Activated effector memory CD4-positive, alpha-beta T cell treated with anti-CD3 and anti-CD28 coated beads, Interleukin-2, amount 50 U/mL, for 16 hours (primary cell): ENCODE results near the gene LRRC61.

Source experiments
- DNase-seq: peaks from one replicate; pipeline ENCODE4 v3.0.0-alpha.2; 2020

Gene LRRC61

DNA sequence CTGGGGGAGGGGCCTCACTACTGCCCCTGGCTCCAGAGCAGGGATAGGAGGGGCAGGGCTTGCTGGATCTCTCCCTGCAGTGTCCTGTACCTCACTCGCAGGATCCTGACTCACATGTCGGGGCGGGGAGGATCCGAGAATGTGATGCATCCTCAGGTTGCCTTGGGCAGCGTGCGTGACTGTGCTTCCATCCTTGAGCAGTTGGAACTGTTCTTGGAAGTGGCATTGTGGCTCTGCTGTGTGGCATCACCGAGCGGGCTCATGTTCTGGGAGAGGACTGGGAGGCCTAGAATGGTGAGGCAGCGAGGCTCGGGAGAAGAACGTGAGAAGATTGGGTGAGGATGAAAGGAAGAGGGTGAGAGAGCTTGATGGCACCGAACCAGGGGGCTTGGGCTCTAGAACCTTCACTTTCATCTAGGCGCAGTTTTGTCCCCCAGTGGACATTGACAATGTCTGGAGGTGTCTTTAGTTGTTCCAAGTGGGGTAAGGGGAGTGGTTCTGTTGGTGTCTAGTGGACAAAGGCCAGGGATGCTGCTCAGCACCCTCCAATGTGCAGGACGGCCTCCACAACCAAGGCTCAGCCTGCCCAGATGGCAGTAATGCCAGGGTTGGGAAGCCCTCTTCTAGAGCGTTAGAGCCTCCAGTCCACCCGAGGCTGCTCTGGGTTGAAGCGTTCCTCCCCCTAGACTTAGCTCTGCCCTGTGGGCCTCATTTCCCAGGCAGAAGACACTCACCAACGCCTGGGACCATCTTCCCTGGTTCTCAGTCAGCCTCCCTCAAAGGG is 9.9 kb downstream of the LRRC61 start:
- no peak for DNase-seq

DNA sequence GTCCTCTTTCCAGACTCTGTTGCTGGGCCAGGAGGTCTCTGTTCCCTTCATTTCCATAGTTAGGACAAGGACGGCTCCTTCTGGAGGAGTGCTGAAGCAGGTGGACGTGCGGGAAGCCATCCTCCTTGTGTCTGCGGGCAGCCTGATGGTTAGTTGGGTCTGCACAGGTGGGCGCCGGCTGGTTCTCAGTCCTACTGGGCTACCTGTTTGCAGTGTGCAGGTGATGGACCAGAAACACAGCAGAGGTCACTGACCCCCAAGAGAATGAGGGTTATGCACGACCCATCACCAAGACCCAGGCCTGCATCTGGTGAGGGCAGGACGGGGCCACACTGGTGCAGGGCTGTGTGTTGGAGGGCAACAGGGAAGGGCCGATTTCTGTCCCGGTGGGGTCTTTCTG is 10.5 kb downstream of the LRRC61 start:
- DNase-seq, result no peak

GRCh38 chr7:150334108-150334507 is 11.0 kb downstream of the LRRC61 start:
- DNase-seq, result no peak

DNA sequence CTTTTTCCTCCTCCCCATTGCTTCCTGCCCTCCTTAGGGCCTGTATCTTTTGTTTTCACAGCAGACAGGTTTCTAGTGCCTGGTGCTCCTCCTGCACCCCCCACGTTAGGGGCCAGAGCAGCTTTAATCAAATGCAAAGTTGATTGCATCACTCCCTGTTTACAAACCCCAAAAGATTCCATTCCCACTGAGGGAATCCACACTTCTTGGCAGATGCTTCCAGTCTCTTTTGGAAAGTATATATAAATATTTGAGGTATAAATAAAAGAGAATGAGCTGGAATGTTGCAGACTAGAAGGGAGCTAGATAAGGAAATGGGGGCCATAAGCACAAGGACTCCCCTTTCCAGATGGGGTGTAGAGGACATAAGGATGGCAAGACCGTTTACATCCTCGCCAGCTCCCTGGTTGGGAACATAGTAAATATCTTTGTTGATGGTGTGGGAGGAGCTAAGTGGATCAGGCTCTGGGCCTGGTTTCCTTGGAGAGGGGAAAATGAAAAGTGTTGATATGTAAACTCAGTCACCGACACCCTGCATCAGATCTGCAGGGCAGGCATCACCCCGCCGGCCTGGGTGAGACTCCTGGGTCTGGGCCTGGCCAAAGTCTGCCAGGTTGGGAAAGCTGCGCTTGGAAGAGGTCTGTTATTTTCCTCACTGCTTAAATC is 12.1 kb downstream of the LRRC61 start:
- DNase-seq, result no peak

DNA sequence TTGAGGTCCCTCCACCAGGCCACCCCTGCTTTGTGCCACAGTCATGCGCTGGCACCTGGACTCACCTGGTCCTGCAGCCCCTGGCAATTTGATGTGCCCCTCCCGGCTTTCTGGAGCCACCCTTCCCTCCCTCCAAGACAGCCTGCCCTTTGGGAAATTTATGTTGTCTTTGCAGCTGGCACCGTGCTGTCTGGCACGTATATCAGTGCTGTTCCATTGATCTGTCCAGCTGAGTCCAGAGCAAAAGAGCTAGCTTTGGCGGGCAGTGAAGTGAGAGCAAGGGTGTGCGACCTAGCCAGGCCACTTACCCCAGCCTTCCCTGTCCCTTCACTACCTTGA is 12.6 kb downstream of the LRRC61 start:
- no peak for DNase-seq

- DNase-seq, result no peak
Observed at GRCh38 chr7:150336746-150337145, 13.6 kb downstream of the LRRC61 start.

- no peak for DNase-seq
Observed at GRCh38 chr7:150337179-150337578, 14.0 kb downstream of the LRRC61 start.

DNA sequence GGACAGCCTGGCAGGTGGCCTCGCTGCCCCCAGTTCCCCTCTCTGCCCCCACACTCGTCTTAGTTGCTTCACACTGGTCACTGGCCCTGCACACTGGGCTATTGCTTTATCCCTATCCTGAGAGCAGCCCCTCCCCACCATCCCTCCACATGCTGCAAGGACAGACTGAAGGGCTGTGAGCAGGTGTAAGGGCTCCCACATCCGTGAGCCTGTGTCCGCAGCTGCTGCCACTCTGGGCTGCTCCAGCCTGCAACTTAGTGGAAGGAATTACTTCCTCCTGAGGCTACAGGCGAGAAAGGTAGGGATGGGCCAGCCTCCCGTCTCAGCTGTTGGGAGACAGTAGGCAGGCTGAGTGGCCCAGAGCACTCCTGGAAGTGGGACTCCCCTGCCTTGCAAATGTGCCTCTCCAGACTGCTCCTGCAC is 14.5 kb downstream of the LRRC61 start:
- DNase-seq, result no peak

GRCh38 chr7:150338166-150338829 is 15.1 kb downstream of the LRRC61 start:
- DNase-seq, result no peak

- no peak for DNase-seq
Observed at GRCh38 chr7:150339409-150339809, 16.3 kb downstream of the LRRC61 start.

- no peak for DNase-seq
Observed at GRCh38 chr7:150340024-150340749, 17.0 kb downstream of the LRRC61 start.

GRCh38 chr7:150340875-150341262 is 17.7 kb downstream of the LRRC61 start:
- no peak for DNase-seq

- DNase-seq, result no peak
Observed at GRCh38 chr7:150341263-150342120, 18.3 kb downstream of the LRRC61 start, which contains the start of gene RARRES2. Gene RARRES2 (minus strand): TSS chr7:150341629. CDS start chr7:150340609, 1,020 bp downstream.

DNA sequence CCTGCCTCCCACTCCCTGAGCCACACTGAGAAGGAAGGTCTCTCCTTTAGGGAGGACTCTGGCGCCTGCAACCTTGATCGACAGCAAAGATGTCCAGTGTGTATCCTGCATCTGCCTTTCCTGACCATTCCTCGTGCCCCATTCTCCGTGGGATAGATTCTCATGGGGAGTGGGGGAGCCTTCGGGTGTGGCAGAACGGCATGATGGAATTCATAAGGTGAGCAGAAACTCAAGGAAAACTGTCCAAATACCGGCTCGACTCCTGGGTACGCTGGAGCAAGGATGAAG is 18.9 kb downstream of the LRRC61 start:
- no peak for DNase-seq

DNA sequence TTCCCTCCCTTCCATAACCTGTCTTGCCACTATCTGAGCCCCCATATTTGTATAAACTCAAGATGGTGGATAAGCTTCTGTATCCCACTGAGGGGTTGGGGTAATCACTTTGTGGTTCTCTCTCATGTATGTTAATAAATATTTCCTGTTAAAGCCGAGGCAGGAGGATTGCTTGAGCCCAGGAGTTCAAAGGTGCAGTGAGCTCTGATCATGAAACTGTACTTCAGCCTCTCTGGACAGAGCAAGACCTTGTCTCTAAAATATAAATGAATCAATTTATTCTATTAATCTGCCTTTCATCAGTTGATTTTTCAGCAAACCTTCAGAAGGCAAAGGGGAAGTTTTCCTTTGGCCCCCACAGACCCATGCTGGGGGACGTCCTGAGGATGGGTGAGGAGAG is 20.1 kb downstream of the LRRC61 start:
- no peak for DNase-seq

DNA sequence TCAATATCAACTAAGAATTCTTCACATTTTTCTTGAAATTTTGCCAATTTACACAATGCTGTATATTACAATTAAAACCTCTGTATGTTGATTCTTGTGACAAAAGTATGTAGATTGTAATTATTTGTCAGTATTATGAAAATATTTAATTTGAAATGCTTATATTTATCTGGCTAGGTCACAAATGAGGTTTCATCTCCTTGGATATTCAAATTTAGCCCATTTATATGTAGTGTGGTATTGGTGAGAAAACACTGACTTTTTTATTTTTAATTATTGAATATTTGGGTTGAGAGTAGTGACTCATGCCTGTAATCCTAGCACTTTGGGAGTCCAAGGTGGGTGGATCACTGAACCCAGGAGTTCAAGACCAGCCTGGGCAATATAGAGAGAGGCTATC is 21.1 kb downstream of the LRRC61 start:
- DNase-seq, result no peak

DNA sequence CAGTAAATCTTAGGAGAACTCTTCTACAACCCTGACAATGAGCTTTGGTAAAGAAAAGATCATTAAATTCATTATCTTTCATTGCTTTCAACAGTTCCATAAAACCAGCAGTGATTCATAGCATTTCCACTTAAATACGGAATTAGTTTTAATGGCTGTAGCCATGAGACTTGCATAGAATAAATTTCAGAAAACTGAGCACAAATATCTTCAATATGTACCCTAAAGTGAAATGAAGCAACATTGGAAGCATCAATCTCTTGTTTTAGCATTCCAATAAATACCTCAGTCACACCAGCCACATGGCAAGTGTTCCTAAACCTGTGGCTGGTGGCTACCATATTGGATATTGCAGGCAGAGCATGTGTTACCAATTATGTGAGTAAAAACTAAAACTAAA is 21.9 kb downstream of the LRRC61 start:
- DNase-seq, result no peak

- DNase-seq, result no peak
Observed at GRCh38 chr7:150346922-150347321, 23.8 kb downstream of the LRRC61 start.

DNA sequence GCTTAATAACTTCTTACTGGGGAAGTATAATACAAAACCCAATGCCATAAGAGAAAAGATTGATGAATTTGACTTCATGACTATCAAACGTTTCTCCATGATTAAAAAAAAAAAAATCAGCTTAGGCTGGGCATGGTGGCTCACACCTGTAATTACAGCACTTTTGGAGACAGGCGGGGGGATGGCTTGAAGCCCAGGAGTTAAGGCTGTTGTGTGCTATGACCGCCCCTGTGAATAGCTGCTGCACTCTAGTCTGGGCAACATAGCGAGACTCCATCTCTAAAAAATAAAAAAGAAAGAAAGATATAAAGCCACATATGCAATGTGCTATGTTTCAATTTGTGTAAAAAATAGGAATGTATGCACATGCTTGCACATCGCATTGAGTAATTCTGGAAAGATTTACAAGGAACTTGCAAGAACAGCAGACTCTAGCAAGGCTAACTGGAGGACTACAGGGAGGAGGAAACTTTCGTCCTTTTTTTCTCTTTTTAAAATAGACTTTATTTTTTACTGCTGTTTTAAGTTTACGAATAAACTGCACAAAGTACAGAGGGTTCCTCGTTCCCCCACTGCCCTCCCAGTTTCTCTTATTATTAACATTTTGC is 28.5 kb downstream of the LRRC61 start:
- no peak for DNase-seq

DNA sequence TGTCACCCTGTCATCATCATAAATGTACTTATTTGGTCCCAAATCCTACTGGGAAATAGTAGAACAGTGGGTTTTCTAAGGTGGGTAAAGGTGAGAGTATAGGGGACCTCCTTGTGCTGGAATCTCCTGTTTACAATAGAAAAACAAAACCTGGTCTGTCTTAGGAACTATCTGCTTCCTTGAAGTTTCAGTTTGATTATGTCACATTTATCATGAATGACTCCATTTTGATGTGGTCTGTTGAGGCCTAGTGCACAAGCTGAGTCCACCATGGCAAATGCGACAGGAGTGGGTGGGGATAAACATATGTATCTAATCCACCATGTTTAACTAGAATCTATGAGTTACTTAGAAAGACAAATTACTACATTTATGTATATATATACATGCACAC is 32.5 kb downstream of the LRRC61 start:
- DNase-seq, result no peak

- DNase-seq, result peak; percentile 65
Observed at GRCh38 chr7:150356265-150356897, 33.2 kb downstream of the LRRC61 start.

DNA sequence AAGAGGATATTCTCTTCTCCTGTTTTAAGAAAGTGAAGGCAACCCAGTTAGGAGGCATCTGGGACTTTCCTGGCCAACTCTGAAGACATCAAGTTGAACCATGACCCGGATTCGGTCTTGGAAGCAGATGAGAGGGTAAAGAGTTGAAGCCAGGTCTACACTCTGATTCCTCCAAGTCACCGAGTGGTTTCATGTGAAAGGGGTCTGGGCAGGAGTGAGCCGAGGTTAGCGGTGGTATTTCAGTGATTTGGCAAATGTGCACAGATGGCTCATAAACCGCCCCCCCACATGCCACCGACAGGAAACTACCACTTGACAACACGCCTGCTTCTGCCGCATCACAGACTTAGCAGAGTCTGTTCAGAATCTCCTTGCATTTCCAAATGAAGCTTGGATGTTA is 34.1 kb downstream of the LRRC61 start:
- DNase-seq, result peak; percentile 85
